HG03575 (cell line): ENCODE measurements around the gene SLC48A1.

ENCODE experiments used
- ATAC-seq: cut with Tn5 transposase; IDR thresholded peaks from one replicate; pipeline ENCODE4 v1.9.1; 2021; ENCODE audit not compliant: unreplicated experiment, insufficient number of reproducible peaks, low FRiP score; ENCODE audit errors: extremely low read depth

The SLC48A1 gene

DNA sequence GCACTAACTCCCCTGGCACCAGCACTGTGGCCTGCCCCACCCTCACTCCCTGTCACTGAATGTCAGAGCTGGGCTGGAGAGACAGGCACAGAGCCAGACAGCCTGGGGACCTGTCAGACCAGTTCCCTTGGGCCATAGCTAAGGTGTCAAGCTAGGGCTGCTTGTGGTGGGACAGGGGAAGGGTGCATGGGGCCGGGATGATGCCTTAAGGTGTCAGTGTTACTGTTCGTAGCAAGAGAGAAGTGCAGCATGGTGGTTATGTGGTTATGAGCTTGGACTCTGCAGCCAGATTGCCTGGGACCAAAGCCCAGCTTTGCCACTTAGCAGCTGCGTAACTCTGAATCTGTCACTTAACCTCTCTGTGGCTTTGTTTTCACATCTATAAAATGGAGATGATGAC, 18.2 kb upstream of the SLC48A1 start:
- no peak for ATAC-seq

DNA sequence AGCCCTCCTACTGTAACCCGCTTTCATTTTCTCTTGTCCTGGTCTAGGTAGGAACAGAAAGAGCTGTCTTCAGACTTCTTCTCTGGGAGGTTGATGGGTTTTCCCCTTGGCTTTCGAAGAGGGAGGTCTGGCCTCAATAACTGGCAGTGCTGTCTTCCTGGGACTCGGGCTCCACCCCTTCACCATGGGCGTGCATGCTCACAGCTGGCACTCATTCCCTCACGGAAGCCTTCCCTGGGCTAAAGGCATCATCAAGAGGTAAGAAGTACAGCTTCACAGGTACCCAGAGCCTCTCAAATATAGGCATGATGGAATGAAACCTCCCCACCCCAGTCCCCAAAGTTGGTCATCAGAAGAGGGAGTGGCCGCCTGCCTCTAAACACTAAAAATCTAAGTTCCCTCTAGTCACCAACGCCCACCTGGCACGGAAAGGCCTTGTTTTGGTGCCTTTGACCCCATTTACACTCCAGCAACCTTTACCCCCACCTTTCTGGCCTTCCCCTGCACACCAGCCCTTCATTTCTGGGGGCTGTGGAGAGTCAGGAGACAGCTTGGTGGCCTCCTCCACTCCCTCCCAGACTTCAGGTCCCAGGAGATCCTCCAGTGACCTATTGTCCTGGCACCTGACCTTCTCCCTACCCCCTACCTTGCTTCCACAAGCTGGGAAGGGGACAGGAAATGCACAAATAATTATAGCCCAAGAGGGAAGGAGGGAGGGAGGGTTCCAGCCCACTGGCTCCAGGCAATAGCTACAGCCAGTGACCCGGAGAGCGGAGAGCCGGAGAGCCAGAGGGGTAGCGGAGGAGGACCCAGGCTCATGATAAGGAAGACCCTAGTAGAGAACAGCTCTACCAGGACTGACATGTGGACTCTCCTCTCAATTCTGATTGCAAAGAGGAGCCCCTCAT, 17.1 kb upstream of the SLC48A1 start:
- ATAC-seq, result no peak

DNA sequence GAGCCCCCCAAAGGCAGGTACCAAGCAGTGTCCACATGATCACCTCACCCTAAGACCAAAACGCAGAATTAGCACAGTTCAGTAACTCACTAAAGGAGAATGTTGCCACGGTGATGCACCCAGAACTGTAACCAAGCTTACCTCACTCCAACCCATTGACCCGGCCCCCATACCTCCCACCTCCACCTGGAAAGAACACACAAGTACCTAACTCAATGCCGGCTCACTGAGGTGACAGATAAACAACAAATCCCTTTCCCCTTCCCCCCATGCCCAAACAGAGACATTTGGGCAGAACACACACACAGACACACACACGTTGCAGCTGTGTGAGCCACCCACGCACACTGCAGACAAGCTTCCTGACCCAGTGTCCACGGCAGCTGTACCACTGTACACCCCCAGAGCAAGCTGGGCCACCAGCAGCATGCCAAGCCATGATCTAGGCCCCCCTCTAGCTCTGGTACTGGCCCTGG, 15.6 kb upstream of the SLC48A1 start:
- ATAC-seq, result no peak

DNA sequence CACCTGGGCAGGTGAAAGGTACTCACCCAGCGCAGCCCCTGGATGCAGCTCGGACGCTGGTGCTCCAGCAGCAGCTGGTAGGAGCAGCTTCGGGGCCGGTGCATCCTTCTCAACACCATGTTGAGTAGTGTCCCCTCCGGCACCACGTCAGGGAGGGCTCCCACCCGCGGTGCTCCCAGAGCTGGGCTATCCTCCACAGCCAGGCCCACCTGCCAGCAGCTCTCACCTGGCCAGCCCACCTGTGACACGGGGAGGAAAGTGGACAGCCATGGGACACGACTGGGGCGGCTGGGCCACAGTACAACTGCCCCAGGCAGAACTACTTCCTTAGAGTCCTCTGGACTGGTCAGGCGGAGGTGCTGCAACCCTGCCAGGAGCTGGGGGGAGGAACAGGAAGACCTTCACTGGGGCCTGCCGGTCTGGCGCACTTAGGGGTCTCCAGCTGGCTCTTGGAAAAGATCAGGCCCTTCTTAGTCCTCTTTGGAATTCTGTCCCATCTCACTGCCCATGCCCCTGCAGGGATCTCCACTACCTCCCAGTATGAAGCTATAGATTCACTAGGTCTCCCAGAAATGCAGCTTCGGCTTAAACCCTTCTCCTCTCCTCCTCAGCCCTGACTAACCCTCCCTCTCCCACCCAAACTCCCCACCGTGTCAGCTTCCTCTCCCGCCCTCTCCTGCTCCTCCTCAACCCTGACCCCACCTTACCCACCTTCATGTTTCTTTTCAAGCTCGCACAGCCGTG, 15.0 kb upstream of the SLC48A1 start:
- ATAC-seq, result no peak

DNA sequence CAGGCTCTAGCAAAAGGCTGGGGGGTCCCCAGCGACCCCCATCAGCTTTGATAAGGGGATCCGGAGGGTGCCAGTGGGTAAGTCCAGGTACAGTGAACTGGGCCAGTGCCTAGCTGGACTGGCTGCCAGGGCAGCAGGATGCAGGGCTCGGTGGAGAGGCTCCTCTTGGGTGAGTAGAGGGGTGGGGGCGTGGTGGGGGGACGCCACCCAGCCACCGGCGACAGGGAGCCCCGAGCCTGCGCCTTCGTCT, 14.5 kb upstream of the SLC48A1 start:
- no peak for ATAC-seq

DNA sequence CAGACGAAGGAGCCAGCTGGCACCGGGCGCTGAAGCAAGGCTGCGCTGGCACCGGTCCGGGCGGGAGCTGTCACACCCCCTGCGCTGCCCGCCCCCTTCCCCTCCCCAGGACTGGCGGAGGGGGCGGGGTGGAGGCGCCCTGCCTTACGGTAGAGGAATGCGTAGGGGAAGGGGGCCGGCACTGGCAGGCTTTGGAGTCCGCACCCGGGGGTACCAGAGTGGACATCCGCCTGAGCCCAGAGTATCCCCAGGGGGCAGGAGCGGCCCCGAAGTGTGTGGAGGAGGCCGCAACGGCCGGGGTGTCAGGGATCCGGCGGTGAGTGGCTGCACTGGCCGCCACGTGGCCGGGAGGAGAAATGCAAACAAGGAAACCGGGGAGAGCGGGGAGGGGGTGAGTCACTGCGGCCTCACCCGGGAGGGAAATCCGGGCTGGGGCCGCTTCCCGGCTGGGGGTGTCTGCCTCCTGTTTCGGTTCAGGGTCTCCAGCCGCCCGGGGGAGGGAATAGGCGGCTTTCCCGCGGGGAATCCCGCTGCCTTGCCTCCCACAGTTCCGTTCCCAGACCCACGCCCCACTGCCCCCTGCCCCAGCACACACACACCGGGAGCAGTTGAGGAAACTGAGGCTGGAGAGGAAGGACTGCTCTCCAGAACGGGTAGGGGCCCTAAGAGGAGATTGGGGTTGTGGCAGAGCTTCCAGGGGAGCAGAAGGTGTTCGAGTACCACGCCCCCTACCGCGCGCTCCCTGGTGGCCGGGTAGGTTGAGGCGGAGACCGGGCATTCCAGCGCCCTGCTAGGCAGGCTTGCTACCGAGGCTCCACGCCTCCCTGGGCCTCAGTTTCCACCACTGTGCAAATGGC, 14.0 kb upstream of the SLC48A1 start, which contains the start of gene RAPGEF3:
RAPGEF3 (minus strand) TSS at position 47 of the 857 bp plus-strand sequence. CDS start 324 bp downstream, outside the sequence.
- no peak for ATAC-seq

DNA sequence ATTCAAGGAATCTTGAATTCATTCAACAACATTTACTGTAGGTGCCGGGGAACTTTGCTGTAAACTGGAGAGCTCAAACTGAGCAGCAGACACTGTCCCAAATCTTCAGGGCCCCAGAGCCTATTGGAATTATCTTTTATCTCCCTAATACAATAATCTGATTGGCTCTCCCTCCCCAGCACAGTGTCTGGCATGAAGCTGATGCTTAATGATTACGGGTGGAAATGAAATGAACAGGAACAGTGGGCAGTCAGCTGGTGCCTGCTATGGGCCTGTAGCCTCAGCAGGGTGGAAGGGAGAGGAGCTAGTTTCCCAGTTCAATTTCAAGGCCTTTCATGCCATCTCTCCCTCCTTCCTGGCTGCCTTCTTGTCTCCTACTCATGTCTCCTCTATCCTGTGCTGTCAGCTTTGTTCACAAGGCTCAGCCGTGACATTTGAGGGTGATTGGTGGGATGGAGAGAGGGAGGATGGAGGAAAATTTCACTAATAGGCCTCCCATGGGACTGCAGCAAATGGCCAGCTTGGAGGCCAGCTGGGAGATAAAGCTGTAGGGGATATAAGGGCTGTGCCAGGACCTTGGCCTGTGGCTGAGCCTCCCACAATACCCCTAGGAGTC, 10.1 kb upstream of the SLC48A1 start:
- no peak for ATAC-seq

DNA sequence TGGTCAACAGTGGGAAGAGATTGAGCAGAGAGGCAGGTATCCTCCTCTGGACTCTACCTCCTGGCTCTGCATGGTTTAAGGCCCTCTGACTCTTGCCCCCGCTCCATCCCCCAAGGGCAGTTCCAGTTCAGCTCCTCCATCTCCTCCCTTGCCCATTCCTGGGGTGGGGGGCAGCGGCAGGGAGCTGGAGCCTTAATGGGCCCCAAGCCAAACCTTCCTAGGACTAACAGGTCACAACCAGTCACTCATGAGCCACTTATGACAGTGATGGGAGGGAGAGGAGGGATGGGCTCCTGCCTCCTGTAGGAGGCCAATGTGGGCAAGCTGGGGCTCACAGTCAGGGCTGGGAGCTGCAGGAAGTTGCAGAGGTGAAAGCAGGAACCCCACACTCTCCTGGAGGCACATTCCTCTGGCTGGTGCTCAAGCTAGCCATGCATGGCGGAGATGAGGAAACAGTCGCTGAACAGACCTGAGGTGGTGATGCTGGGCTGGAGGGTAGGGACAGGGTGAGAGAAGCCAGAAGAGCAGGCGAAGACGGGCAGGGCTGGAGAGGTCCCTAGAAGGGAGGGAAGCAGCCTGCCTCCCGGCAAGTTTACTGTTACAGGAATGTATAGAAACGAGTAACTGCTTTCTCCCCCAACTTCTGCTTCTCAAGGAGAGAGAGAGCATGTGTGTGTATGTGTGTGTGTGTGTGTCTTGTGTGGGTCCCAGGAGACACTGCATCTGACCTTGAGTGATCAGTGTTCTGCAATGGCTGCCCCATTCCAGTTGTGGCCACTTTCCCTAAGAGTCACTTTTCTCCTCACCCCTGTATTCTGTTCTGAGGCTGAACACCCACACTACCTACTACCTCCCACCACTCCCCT, 9.3 kb upstream of the SLC48A1 start:
- ATAC-seq, result no peak

DNA sequence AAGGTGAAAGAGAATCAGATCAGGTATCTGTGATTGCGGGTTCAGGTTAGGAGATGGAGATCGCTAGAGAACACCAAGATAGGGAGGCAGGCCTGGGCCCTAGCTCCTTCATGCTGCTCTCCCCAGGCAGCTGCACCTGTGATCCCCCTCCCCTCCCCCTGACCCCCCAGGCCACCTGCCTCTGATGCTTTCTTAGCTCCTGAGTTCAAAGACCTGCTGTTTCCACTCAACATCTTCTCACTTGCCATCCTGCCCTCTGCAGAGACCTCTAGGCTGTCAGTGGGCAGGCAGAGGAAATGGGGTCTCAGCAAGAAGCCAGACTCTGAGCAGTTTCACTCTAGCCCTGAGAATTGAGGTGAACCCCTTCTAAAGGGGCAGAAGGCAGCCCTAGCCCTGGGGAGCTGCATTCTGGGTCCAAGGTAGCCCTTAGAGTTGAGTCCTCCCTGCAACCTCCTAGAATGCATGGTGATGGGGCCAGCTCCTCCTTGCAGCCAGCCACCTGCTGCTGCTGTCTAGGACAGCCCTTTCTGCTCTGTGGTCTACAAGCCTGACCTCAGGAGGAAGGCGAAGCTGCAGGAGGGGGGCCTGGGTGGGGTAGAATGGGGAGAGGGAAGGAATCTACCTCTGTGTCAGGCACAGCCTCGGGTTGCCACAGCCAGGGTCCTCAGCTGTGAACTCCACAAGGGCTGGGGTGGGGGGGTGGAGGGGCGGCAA, 6.4 kb upstream of the SLC48A1 start:
- no peak for ATAC-seq

DNA sequence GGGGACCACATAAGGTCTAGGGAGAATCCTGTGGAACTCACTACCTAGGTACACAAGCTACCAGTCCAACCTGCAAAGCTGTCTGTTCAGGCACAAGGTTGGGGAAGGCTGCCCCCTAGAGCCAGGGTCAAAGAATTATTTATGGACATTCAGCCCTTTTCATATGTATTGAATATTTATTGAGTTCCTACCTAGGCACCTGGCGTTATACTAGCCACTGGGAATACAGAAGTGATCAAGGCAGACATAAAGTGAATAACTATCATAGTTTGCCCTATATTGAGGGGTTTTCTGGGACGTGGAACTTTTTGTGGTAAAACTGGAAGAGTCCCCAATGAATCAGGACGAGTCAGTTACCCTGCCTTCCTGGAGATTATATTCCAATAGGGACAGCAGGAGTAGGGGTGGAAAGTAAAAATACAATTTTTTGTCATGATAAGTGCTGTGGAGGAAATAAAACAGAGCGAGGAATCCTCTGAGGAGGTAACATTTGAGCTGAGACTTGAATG, 5.8 kb upstream of the SLC48A1 start:
- ATAC-seq, result no peak

DNA sequence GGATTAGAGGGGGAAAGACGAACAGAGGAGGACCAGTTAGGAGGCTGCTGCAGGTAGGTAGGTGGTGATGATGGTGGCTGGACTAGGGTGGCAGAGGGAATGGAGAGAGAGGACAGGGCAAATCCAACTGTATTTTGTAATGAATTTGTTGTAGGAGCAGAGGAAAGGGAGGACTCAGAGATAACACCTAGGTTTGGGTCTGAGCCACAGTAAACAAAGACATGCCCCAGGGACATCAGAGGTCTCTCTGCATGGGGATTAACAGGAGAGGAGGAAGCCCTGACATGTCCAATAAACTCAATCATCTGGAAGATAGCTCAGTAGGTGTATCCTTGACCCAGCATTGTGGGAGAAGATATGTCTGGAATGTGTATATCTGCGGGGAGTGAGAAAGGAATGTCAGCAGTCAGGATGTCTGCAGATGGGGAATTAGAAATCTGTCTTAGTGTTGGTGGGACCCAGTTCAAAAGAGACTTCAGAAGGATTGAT, 4.7 kb upstream of the SLC48A1 start:
- ATAC-seq, result no peak

DNA sequence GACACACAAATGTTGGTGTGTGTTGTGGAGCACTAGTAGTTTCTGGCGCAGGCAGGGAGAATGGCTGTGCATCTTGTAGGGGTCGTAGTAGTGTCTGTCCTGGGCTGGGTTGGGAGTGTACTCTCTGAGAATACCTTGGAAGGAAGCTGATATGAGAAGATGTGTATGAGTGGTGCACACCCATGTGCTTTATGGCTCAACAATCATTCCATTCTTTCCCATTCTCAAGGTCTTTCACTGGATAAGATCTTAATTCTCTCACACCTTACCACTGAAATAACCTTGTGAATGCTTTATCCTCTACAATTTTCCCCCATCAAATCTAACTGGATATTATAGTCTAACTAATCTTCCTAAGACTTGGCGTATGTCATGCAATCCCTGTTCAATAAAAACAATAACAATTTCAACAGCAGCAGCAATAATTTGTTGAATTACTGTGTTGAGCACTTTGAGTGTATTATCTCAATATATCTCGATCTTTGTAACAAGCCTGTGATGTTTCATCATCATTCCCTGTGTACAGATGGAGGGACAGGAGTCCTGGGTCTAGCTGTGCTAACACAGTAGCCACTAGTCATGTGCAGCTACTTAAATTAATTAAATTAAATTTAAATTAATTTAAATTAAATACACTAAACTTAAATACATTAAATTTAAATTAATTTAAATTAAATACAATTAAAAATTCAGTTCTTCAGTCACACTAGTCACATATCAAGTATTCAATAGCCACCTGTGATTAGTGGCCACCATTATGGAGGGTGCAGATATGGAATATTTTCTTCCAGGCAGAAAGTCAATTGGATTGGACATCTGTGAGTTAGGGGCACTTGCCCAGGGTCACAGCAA, 3.6 kb upstream of the SLC48A1 start:
- no peak for ATAC-seq

DNA sequence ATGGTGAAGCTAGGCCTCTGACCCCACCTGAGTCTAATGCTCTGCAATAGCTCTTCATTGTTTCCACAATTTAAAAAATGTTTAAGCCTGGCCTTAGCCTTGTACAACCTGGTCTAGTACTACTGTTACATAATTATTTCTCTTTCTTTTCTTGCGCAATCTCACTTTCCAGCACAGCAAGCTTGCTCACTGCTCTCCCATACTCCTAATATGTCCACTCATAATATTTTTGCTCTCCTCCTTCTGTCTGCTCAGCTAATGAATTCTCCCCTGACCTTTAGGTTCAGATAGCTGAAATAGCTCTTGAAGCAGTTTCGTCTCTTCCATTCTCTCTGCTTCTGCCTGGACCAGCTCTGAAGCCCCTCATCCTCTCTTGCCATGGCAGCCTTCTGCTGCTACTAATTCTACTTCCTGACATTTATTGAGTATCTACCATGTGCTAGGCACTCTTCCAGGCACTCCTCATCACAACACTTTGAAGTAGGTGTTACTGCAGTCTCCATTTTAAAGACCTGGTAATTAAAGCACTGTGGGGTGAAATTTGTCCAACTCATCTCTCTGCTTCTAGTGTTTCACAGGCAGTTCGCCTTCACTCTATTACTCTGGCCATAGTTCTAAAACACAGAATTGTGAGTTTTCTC, 2.8 kb upstream of the SLC48A1 start:
- no peak for ATAC-seq

DNA sequence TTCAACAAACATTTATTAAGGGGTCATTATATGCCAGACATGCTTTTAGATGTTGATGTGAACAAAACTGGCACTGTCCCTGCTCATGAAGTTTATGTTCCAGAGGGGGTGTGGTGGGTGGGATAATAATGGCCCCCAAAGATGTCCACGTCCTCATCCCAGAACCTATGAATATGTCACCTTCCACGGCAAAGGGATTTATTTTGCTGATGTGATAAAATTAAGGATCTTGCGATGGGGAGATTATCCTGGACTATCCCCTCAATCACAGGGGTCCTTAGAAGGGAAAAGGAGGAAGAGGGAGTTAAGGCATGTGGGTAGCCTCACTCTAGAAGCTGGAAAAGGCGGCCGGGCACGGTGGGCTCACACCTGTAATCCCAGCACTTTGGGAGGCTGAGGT, 1.7 kb upstream of the SLC48A1 start:
- ATAC-seq, result no peak

DNA sequence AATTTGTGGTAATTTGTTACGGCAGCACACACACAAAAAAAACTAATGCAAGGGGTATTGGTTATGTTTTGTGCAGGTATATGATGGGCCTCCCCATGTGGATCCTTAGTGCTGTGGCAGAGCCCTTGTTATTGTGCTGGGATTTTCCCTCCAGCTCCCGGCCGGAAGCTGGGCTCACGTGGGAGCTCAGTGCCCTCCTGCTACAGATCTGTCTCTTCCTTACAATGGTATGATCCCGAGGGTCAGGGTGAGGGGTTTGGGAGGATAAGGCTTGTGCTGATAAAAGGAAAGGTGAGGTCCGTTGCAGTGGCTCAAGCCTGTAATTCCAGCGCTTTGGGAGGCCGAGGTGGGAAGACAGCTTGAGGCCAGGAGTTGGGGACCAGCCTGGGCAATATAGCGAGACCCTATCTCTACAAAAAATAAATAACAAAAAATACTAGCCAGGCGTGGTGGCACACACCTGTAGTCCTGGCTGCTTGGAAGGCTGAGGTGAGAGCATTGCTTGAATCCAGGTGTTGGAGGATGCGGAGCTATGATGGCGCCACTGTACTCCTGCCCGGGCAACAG, 861 bp upstream of the SLC48A1 start:
- ATAC-seq, result no peak

DNA sequence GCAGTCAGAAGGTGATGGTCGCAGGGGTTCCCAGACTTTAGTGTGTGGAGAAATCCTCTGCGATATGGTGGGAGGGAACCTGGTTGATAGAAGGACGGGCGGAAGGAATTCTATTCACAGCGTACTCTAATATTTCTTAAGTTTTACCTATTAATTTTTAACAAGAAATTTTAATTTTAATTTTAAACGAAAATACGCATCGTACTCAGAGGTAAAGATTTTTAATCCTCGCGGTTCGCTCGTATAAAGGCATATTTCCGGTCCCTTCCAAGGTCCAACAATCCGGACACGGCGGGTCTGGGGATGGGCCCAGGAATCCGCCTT, 338 bp upstream of the SLC48A1 start:
- no peak for ATAC-seq
